Measurements from ENCODE around the gene LYRM4. TPM values are rescaled to one million over a fixed set of nuclear protein-coding genes. Genes with fewer than 3 reads are reported as not detected.

LYRM4 gene
- total and polyA plus RNA-seq, 7 donors, result 11.3 to 21.1 (median 16.1) TPM

DNA sequence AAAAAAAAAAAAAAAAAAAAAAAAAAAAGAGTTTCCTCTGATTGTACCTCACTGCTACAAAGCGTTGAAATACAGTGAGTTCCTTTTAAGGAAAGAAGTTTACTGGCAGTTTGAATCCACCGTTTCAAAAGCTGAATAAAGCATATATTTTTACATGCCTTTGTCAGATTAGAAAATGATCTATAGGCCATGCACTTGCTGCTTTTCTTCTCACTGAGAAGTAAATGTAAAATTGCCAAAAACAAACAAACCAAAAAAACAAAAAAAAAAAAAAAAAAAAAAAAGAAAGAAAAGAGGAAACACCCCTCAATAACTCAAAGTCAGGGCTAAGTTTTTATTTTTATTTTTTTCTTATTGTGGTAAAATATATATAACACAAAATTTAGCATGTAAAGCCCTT is 81.9 kb downstream of the LYRM4 start:
- H3K36me3 ChIP-seq (ENCODE audit: insufficient read depth in 1 of 2, low read depth in 1 of 2), result no peaks in the 10 kb centered on the region
- no peak overlapping the region for H3K27ac ChIP-seq
- intact Hi-C loops (cut with DNase I), result no loop called here
- 69 to 76% (median 76%) methylated on average over 2 of the region's 2 CpGs for WGBS, 3 donors
- no peak overlapping the region for H3K4me3 ChIP-seq
- H3K4me1 ChIP-seq, result peaks cover 3% of the 10 kb centered on the region
- TF ChIP-seq, protein P1, sequence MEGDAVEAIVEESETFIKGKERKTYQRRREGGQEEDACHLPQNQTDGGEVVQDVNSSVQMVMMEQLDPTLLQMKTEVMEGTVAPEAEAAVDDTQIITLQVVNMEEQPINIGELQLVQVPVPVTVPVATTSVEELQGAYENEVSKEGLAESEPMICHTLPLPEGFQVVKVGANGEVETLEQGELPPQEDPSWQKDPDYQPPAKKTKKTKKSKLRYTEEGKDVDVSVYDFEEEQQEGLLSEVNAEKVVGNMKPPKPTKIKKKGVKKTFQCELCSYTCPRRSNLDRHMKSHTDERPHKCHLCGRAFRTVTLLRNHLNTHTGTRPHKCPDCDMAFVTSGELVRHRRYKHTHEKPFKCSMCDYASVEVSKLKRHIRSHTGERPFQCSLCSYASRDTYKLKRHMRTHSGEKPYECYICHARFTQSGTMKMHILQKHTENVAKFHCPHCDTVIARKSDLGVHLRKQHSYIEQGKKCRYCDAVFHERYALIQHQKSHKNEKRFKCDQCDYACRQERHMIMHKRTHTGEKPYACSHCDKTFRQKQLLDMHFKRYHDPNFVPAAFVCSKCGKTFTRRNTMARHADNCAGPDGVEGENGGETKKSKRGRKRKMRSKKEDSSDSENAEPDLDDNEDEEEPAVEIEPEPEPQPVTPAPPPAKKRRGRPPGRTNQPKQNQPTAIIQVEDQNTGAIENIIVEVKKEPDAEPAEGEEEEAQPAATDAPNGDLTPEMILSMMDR (IDR thresholded peaks at IDR 0.05), result no peak
- DNase-seq (no peak), ATAC-seq (no peak)
- no peaks in the 10 kb centered on the region for H3K9me3 ChIP-seq
- no peaks in the 10 kb centered on the region for H3K27me3 ChIP-seq (ENCODE audit: insufficient read depth in 3 of 3, low read length in 2 of 3)

DNA sequence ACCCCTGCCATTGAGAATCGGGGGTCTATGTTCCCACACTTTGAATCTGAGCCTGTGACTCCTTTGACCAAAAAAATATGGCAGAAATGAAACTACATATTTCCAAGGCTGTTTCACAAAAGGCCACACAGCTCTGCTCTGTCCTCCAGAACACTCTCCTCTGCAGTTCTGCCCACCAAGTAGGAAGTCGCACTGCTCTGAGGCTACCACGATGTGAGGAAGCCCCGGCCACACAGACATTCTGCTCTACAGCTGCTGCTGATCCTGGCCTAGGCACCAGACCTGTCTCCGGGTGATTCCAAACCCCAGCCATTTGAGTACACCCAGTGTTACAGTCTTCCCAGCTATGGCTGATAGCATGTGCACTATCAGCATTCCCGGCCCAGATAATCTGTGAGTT is 85.1 kb downstream of the LYRM4 start:
- Histone ChIP-seq H3K4me1 (peaks cover 3% of the 10 kb centered on the region), H3K27me3 (ENCODE audit: insufficient read depth in 3 of 3, low read length in 2 of 3) (no peaks in the 10 kb centered on the region), H3K36me3 (ENCODE audit: insufficient read depth in 1 of 2, low read depth in 1 of 2) (no peaks in the 10 kb centered on the region), H3K4me3 (no peak overlapping the region), H3K9me3 (no peaks in the 10 kb centered on the region), H3K27ac (no peak overlapping the region)
- no peak for DNase-seq
- intact Hi-C loops (cut with DNase I), result no loop called here
- ATAC-seq, result no peak
- 84 to 87% (median 87%) methylated on average over 6 of the region's 6 CpGs for WGBS, 3 donors
- TF ChIP-seq, protein P1 (IDR thresholded peaks at IDR 0.05), result no peak

DNA sequence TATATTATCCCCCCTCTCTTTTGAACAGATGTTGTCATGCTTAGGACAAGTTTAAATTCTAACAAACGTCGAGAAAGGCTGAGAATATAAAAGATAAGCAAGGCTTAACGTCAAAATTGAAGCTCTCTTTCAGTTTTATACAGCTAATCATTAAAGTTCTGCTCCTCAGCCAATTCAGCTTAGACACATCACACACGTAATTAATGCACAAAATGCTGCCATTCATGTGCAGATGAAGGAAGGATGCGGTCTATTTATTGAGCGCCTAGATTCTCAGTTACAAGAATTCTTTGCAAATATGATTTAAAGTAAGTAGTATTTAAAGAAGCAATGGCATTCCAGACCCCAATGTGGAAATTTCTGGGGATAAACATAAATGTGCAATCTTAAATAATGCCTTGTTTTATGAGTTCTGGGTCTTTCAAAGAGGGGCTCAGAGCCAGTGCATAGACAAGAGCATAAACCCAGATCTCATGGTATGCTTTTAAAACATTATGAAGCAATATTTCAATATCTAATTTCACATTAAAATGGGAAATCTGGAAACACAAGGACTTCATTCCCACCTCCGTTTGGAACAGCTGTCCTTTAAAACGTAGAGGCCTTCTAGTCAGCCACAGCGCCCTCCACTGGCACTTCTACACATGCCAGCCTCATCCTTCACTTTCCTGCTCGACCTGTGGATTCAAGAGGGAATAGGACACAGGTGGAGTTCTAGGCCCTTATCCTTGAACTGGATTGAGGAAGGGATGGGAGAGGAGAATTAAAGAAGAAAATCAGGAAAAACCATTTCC is 85.8 kb downstream of the LYRM4 start:
- TF ChIP-seq, protein P1 (IDR thresholded peaks at IDR 0.05), result no peak
- ATAC-seq (no peak), DNase-seq (no peak)
- Histone ChIP-seq H3K27me3 (ENCODE audit: insufficient read depth in 3 of 3, low read length in 2 of 3) (no peaks in the 10 kb centered on the region), H3K9me3 (no peaks in the 10 kb centered on the region), H3K4me3 (no peak overlapping the region), H3K27ac (no peak overlapping the region), H3K4me1 (peaks cover 3% of the 10 kb centered on the region), H3K36me3 (ENCODE audit: insufficient read depth in 1 of 2, low read depth in 1 of 2) (no peaks in the 10 kb centered on the region)
- 59 to 65% (median 60%) methylated on average over 10 of the region's 10 CpGs for WGBS, 3 donors
- intact Hi-C loops (cut with DNase I), result no loop called here

DNA sequence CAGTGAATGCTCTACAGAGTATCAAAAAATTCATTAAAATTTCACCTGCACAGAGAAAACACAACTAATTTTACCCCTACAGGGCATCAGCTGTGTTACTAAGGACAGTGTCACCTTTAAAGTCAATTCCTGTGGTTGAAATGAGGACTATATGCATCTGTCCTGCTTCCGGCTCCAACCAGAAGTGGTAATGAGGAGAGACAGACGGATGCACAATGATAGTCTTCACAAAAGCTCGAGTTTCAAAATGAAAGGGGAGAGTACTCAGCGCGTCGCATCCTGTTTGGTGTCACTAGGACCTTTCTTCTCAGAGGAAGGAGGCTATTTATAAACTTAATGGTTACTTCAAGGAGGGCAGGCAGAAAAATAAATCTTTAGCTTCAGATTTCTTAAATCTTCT is 86.5 kb downstream of the LYRM4 start:
- DNase-seq (no peak), ATAC-seq (no peak)
- Histone ChIP-seq H3K27me3 (ENCODE audit: insufficient read depth in 3 of 3, low read length in 2 of 3) (no peaks in the 10 kb centered on the region), H3K27ac (no peak overlapping the region), H3K9me3 (no peaks in the 10 kb centered on the region), H3K4me1 (peaks cover 3% of the 10 kb centered on the region), H3K36me3 (ENCODE audit: insufficient read depth in 1 of 2, low read depth in 1 of 2) (no peaks in the 10 kb centered on the region), H3K4me3 (no peak overlapping the region)
- 34 to 56% (median 45%) methylated on average over 6 of the region's 6 CpGs for WGBS, 3 donors
- TF ChIP-seq, protein P1 (IDR thresholded peaks at IDR 0.05), result no peak
- intact Hi-C loops (cut with DNase I), result no loop called here

DNA sequence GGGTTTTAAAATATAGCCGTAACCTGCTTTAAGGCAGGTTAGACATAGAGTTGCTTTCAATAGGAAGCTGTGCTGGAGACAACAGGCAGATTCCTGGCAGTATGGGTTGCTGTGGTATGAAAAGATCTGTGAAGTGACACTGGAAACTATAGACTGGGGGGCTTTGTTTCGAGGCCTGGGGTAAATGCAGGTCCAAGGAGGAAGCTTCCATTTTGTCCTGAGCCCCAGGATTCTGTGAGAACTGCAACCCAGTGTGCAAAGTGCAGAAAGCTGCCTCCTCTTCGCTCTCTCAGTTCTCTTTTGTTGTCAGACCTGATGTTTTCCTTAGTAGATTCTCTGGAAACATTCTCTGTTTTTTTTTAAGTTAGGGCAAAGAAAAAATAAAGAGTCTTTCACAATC is 86.9 kb downstream of the LYRM4 start:
- ATAC-seq (no peak), DNase-seq (no peak)
- Histone ChIP-seq H3K4me1 (peaks cover 3% of the 10 kb centered on the region), H3K4me3 (no peak overlapping the region), H3K27me3 (ENCODE audit: insufficient read depth in 3 of 3, low read length in 2 of 3) (no peaks in the 10 kb centered on the region), H3K36me3 (ENCODE audit: insufficient read depth in 1 of 2, low read depth in 1 of 2) (no peaks in the 10 kb centered on the region), H3K27ac (no peak overlapping the region), H3K9me3 (no peaks in the 10 kb centered on the region)
- intact Hi-C loops (cut with DNase I), result no loop called here
- WGBS, 3 donors, result 95 to 96% (median 95%) methylated on average over 3 of the region's 3 CpGs
- TF ChIP-seq, protein P1 (IDR thresholded peaks at IDR 0.05), result no peak
